Calu3 (cell line): ENCODE data around the gene YARS1. TPM values are rescaled to one million over a fixed set of nuclear protein-coding genes. Genes with fewer than 3 reads are reported as not detected.

Source experiments
- BruUV-seq: library from RNA; stranded (reverse); fragments of 400-500 nt; replicated peaks from 2 replicates; lab custom pipeline; 2021; lab: Mats Ljungman, UMichigan
- CTCF ChIA-PET: fragments of 300-600 bp; sonication (Branson Sonifier 250); formaldehyde crosslinking; loops from one replicate; lab custom pipeline; 2022; ENCODE audit warnings: antibody characterized with exemption; lab: Charles Lee
- DNase-seq: peaks from one replicate; pipeline ENCODE4 v3.0.0; 2022
- H3K27ac Mint-ChIP-seq: one replicate; pipeline ENCODE4 v1.8.0; 2022; ENCODE audit warnings: mixed read lengths; ENCODE audit not compliant: unreplicated experiment
- H3K27me3 Mint-ChIP-seq: one replicate; pipeline ENCODE4 v1.8.0; 2022; ENCODE audit warnings: mixed read lengths; ENCODE audit not compliant: unreplicated experiment
- H3K36me3 Mint-ChIP-seq: one replicate; pipeline ENCODE4 v1.8.0; 2022; ENCODE audit warnings: mild to moderate bottlenecking, moderate library complexity, mixed read lengths; ENCODE audit not compliant: insufficient read depth, unreplicated experiment
- H3K4me1 Mint-ChIP-seq: one replicate; pipeline ENCODE4 v1.8.0; 2022; ENCODE audit warnings: mild to moderate bottlenecking, low read depth, mixed read lengths; ENCODE audit not compliant: unreplicated experiment
- H3K4me3 Mint-ChIP-seq: one replicate; pipeline ENCODE4 v1.8.0; 2022; ENCODE audit warnings: mild to moderate bottlenecking, low read depth, moderate library complexity, mixed read lengths; ENCODE audit not compliant: unreplicated experiment
- H3K9me3 Mint-ChIP-seq: one replicate; pipeline ENCODE4 v1.8.0; 2022; ENCODE audit warnings: low read depth, mixed read lengths; ENCODE audit not compliant: unreplicated experiment
- CTCF ChIP-seq: fragments of 200-600 bp; IDR thresholded peaks from one replicate; pipeline ENCODE4 v1.8.0; 2022; ENCODE audit warnings: antibody characterized with exemption; ENCODE audit not compliant: unreplicated experiment
- intact Hi-C: fragments of 100-400 bp; cut with micrococcal nuclease; formaldehyde crosslinking; loops from one replicate; pipeline ENCODE4 v1.10.0; 2022; ENCODE audit not compliant: unreplicated experiment
- total RNA-seq: library from RNA; stranded (reverse); gene quantifications from 2 replicates; pipeline ENCODE4 v1.2.3, GENCODE V29; 2022

The YARS1 gene
- total RNA-seq, 1 experiment from 2014 or later: 188 TPM

GRCh38 chr1:32758795-32759430 is 58.2 kb downstream of the YARS1 start:
- BruUV-seq: no TSS peak
- TF ChIP-seq CTCF: no peak
- H3K27me3 Mint-ChIP-seq: no peaks in the 10 kb centered on the region
- H3K9me3 Mint-ChIP-seq: no peaks in the 10 kb centered on the region
- DNase-seq: no peak
- intact Hi-C loops: no loop called here
- CTCF ChIA-PET: interaction anchor here (1.2 to 4.5 kb wide), 3 partner anchors 10 to 47 kb away, joined by 6 to 33 read pairs (median 6); no protein-coding TSS in a partner anchor
- H3K4me1 Mint-ChIP-seq: peaks cover 76% of the 10 kb centered on the region
- peak overlapping the region; percentile 99 for H3K27ac Mint-ChIP-seq
- peaks cover 71% of the 10 kb centered on the region for H3K36me3 Mint-ChIP-seq
- peak overlapping the region; percentile 68 for H3K4me3 Mint-ChIP-seq

GRCh38 chr1:32758177-32758794 is 58.9 kb downstream of the YARS1 start:
- H3K9me3 Mint-ChIP-seq: no peaks in the 10 kb centered on the region
- intact Hi-C loops: no loop called here
- H3K36me3 Mint-ChIP-seq: peaks cover 64% of the 10 kb centered on the region
- no peak for TF ChIP-seq CTCF
- peaks cover 69% of the 10 kb centered on the region for H3K4me1 Mint-ChIP-seq
- BruUV-seq: no TSS peak
- H3K4me3 Mint-ChIP-seq: peak overlapping the region; percentile 68
- CTCF ChIA-PET: interaction anchor here (0.5 to 1.6 kb wide), 3 partner anchors 11 to 46 kb away, joined by 3 to 6 read pairs (median 6); no protein-coding TSS in a partner anchor
- peak overlapping the region; percentile 99 for H3K27ac Mint-ChIP-seq
- no peak for DNase-seq
- no peaks in the 10 kb centered on the region for H3K27me3 Mint-ChIP-seq

- H3K36me3 Mint-ChIP-seq: peaks cover 58% of the 10 kb centered on the region
- BruUV-seq: no TSS peak
- H3K4me3 Mint-ChIP-seq: peak overlapping the region; percentile 92
- H3K9me3 Mint-ChIP-seq: no peaks in the 10 kb centered on the region
- TF ChIP-seq CTCF: no peak
- H3K4me1 Mint-ChIP-seq: peaks cover 65% of the 10 kb centered on the region
- H3K27me3 Mint-ChIP-seq: no peaks in the 10 kb centered on the region
- intact Hi-C loops: no loop called here
- DNase-seq: no peak
- peak overlapping the region; percentile 99 for H3K27ac Mint-ChIP-seq
- CTCF ChIA-PET: no interaction called here
These were observed 59.8 kb downstream of the YARS1 start for GRCh38 chr1:32757213-32757895.

- no TSS peak for BruUV-seq
- DNase-seq: no peak
- peaks cover 48% of the 10 kb centered on the region for H3K36me3 Mint-ChIP-seq
- H3K4me1 Mint-ChIP-seq: peaks cover 65% of the 10 kb centered on the region
- H3K27me3 Mint-ChIP-seq: no peaks in the 10 kb centered on the region
- CTCF ChIA-PET: interaction anchor here (1.1 to 1.2 kb wide), 2 partner anchors 17 to 44 kb away, joined by 4 to 8 read pairs; no protein-coding TSS in a partner anchor
- intact Hi-C loops: no loop called here
- peak overlapping the region; percentile 92 for H3K4me3 Mint-ChIP-seq
- no peaks in the 10 kb centered on the region for H3K9me3 Mint-ChIP-seq
- TF ChIP-seq CTCF: no peak
- peak overlapping the region; percentile 79 for H3K27ac Mint-ChIP-seq
These were observed 61.4 kb downstream of the YARS1 start for GRCh38 chr1:32755810-32756159.
